ENCODE results near the gene ADAMTS19.

- TF ChIP-seq REST (IDR thresholded peaks at IDR 0.05; ENCODE audit: insufficient replicate concordance, low read depth) (no peak), CTCF (IDR thresholded peaks at IDR 0.05; ENCODE audit: insufficient read depth, low read length) (no peak), GABPA (IDR thresholded peaks at IDR 0.05; ENCODE audit: low read depth) (no peak), SPI1 (IDR thresholded peaks at IDR 0.05; ENCODE audit: borderline replicate concordance, low read depth) (no peak)
Observed at GRCh38 chr5:129500101-129500500, 40.0 kb downstream of the ADAMTS19 start.
